HG03520 (cell line): ENCODE data around the gene CRB2.

Source experiments
- ATAC-seq: cut with Tn5 transposase; IDR thresholded peaks from one replicate; pipeline ENCODE4 v1.9.1; 2021; ENCODE audit warnings: mild to moderate bottlenecking, moderate library complexity; ENCODE audit not compliant: unreplicated experiment

CRB2 gene

GRCh38 chr9:123377211-123377971 lies 21.4 kb downstream of the CRB2 start:
- ATAC-seq: no peak

GRCh38 chr9:123378025-123378424 lies 22.0 kb downstream of the CRB2 start:
- ATAC-seq: no peak

GRCh38 chr9:123378956-123379660 lies 23.1 kb downstream of the CRB2 start:
- ATAC-seq: no peak

GRCh38 chr9:123380852-123381705 lies 25.1 kb downstream of the CRB2 start:
- no peak for ATAC-seq

GRCh38 chr9:123382653-123383511 lies 26.9 kb downstream of the CRB2 start:
- no peak for ATAC-seq

- ATAC-seq: no peak
Measured at GRCh38 chr9:123383512-123384170, 27.6 kb downstream of the CRB2 start.

- ATAC-seq: no peak
Measured at GRCh38 chr9:123387686-123388085, 31.7 kb downstream of the CRB2 start.

- ATAC-seq: no peak
Measured at GRCh38 chr9:123389070-123389469, 33.1 kb downstream of the CRB2 start.

GRCh38 chr9:123389698-123390097 lies 33.7 kb downstream of the CRB2 start:
- no peak for ATAC-seq

- no peak for ATAC-seq
Measured at GRCh38 chr9:123390337-123391135, 34.5 kb downstream of the CRB2 start.

GRCh38 chr9:123391233-123391632 lies 35.2 kb downstream of the CRB2 start:
- no peak for ATAC-seq

GRCh38 chr9:123391946-123392345 lies 35.9 kb downstream of the CRB2 start:
- no peak for ATAC-seq

- ATAC-seq: no peak
Measured at GRCh38 chr9:123392802-123393201, 36.8 kb downstream of the CRB2 start.

GRCh38 chr9:123394291-123395235 lies 38.6 kb downstream of the CRB2 start:
- ATAC-seq: no peak

- ATAC-seq: no peak
Measured at GRCh38 chr9:123395276-123395688, 39.3 kb downstream of the CRB2 start.

- ATAC-seq: no peak
Measured at GRCh38 chr9:123395689-123396511, 39.9 kb downstream of the CRB2 start.

GRCh38 chr9:123397975-123398374 lies 42.0 kb downstream of the CRB2 start:
- ATAC-seq: no peak
